Astrocyte (in vitro differentiated cells and primary cell): Measurements from ENCODE around the gene LARGE1. TPM values are rescaled to one million over a fixed set of nuclear protein-coding genes. Genes with fewer than 3 reads are reported as not detected.

Experiments
- DNase-seq: peaks from one replicate; pipeline ENCODE4 v3.0.0-alpha.2; 2010; ENCODE audit warnings: low read depth
- FAIRE-seq: peaks from 2 replicates; lab custom pipeline; 2011; peaks lifted over from hg19 to GRCh38; lab: Jason Lieb, UNC
- H2AFZ ChIP-seq: 2 replicates; pipeline ENCODE4 v1.6.0; 2012; ENCODE audit warnings: low read depth, low read length, inconsistent platforms
- H3K27ac ChIP-seq: 2 replicates; pipeline ENCODE4 v1.5.1; 2011; ENCODE audit warnings: low read depth, low read length, inconsistent platforms
- H3K27me3 ChIP-seq: 2 replicates; pipeline ENCODE4 v1.6.0; 2011; ENCODE audit warnings: low read length, inconsistent platforms; ENCODE audit not compliant: insufficient read depth
- H3K36me3 ChIP-seq: 2 replicates; pipeline ENCODE4 v1.5.1; 2011; ENCODE audit warnings: low read length, inconsistent platforms; ENCODE audit not compliant: insufficient read depth
- H3K4me1 ChIP-seq: 2 replicates; pipeline ENCODE4 v1.5.1; 2011; ENCODE audit warnings: low read length, inconsistent platforms; ENCODE audit not compliant: insufficient read depth
- H3K4me2 ChIP-seq: 2 replicates; pipeline ENCODE4 v1.6.0; 2012; ENCODE audit warnings: low read length, inconsistent platforms
- H3K4me3 ChIP-seq: 2 replicates; pipeline ENCODE4 v1.5.1; 2011; ENCODE audit warnings: low read depth, mild to moderate bottlenecking, low read length, inconsistent platforms; ENCODE audit not compliant: insufficient read depth
- H3K79me2 ChIP-seq: 2 replicates; pipeline ENCODE4 v1.6.0; 2012; ENCODE audit warnings: mild to moderate bottlenecking, low read length, inconsistent platforms; ENCODE audit not compliant: insufficient read depth
- H3K9ac ChIP-seq: 2 replicates; pipeline ENCODE4 v1.6.0; 2012; ENCODE audit warnings: mild to moderate bottlenecking, low read length, inconsistent platforms
- H3K9me3 ChIP-seq: 2 replicates; pipeline ENCODE4 v1.5.1; 2012; ENCODE audit warnings: low read depth, mild to moderate bottlenecking, low read length, inconsistent platforms; ENCODE audit not compliant: insufficient read depth
- H4K20me1 ChIP-seq: 2 replicates; pipeline ENCODE4 v1.6.0; 2012; ENCODE audit warnings: low read length, inconsistent platforms; ENCODE audit not compliant: insufficient read depth
- H3K27ac Mint-ChIP-seq: one replicate; pipeline ENCODE4 v1.8.0; 2021; ENCODE audit warnings: mild to moderate bottlenecking, mixed read lengths; ENCODE audit not compliant: unreplicated experiment
- H3K27me3 Mint-ChIP-seq: one replicate; pipeline ENCODE4 v1.8.0; 2021; ENCODE audit warnings: low read depth, mixed read lengths; ENCODE audit not compliant: unreplicated experiment
- H3K36me3 Mint-ChIP-seq: one replicate; pipeline ENCODE4 v1.8.0; 2021; ENCODE audit warnings: low read depth, mixed read lengths; ENCODE audit not compliant: unreplicated experiment
- H3K4me1 Mint-ChIP-seq: one replicate; pipeline ENCODE4 v1.8.0; 2021; ENCODE audit warnings: low read depth, mixed read lengths; ENCODE audit not compliant: unreplicated experiment
- H3K4me3 Mint-ChIP-seq: one replicate; pipeline ENCODE4 v1.8.0; 2021; ENCODE audit warnings: mild to moderate bottlenecking, moderate library complexity, mixed read lengths; ENCODE audit not compliant: unreplicated experiment
- H3K9me3 Mint-ChIP-seq: one replicate; pipeline ENCODE4 v1.8.0; 2021; ENCODE audit warnings: mild to moderate bottlenecking, mixed read lengths; ENCODE audit not compliant: unreplicated experiment
- CTCF ChIP-seq: IDR thresholded peaks from 2 replicates; pipeline ENCODE4 v1.5.1; 2011; ENCODE audit warnings: low read depth, mild to moderate bottlenecking, inconsistent platforms, low read length, moderate library complexity; ENCODE audit not compliant: insufficient read depth
- EZH2 ChIP-seq: IDR thresholded peaks from 2 replicates; pipeline ENCODE4 v1.6.1; 2012; ENCODE audit warnings: mild to moderate bottlenecking, low read length, inconsistent platforms; ENCODE audit not compliant: insufficient read depth
- total RNA-seq: library from RNA; stranded (reverse); gene quantifications from 2 replicates; pipeline ENCODE4 v1.2.1, GENCODE V29; 2021

LARGE1 gene
- total RNA-seq, 1 donor from 2014 or later: 92.6 TPM

GRCh38 chr22:33487041-33487716 lies 433.1 kb downstream of the LARGE1 start:
- no peak for DNase-seq
- Histone ChIP-seq H3K27me3 (no peaks in the 10 kb centered on the region), H3K36me3 (no peaks in the 10 kb centered on the region), H3K9me3 (peaks cover 3% of the 10 kb centered on the region), H3K4me2 (no peak overlapping the region), H4K20me1 (no peaks in the 10 kb centered on the region), H3K9ac (no peak overlapping the region), H3K4me3 (no peak overlapping the region), H3K4me1 (no peaks in the 10 kb centered on the region), H3K27ac (no peak overlapping the region), H3K79me2 (no peaks in the 10 kb centered on the region), H2AFZ (no peak overlapping the region)
- H3K4me3 Mint-ChIP-seq: no peak overlapping the region
- peaks cover 8% of the 10 kb centered on the region for H3K36me3 Mint-ChIP-seq
- H3K27ac Mint-ChIP-seq: no peak overlapping the region
- no peak for FAIRE-seq
- TF ChIP-seq EZH2 (no peak), CTCF (no peak)
- no peaks in the 10 kb centered on the region for H3K4me1 Mint-ChIP-seq
- no peaks in the 10 kb centered on the region for H3K9me3 Mint-ChIP-seq
- no peaks in the 10 kb centered on the region for H3K27me3 Mint-ChIP-seq

GRCh38 chr22:33481550-33481949 lies 438.7 kb downstream of the LARGE1 start:
- Mint-ChIP-seq H3K4me1 (peaks cover 12% of the 10 kb centered on the region), H3K9me3 (no peaks in the 10 kb centered on the region), H3K27ac (no peak overlapping the region), H3K27me3 (no peaks in the 10 kb centered on the region), H3K4me3 (no peak overlapping the region), H3K36me3 (no peaks in the 10 kb centered on the region)
- H3K4me2 ChIP-seq: no peak overlapping the region
- H3K4me3 ChIP-seq: no peak overlapping the region
- H3K9me3 ChIP-seq: peaks cover 3% of the 10 kb centered on the region
- no peak overlapping the region for H2AFZ ChIP-seq
- TF ChIP-seq CTCF: no peak
- no peak for TF ChIP-seq EZH2
- H3K27me3 ChIP-seq: no peaks in the 10 kb centered on the region
- no peak overlapping the region for H3K9ac ChIP-seq
- H3K36me3 ChIP-seq: no peaks in the 10 kb centered on the region
- DNase-seq: no peak
- no peaks in the 10 kb centered on the region for H3K79me2 ChIP-seq
- FAIRE-seq: no peak
- no peak overlapping the region for H3K27ac ChIP-seq
- no peaks in the 10 kb centered on the region for H4K20me1 ChIP-seq
- H3K4me1 ChIP-seq: peaks cover 13% of the 10 kb centered on the region
